ENCODE data around the gene SLF2. TPM values are rescaled to one million over a fixed set of nuclear protein-coding genes. Genes with fewer than 3 reads are reported as not detected.

Gene SLF2
- total and polyA plus RNA-seq, 2 of the 13 experiments (the other 11 are each of a cell fraction or from before 2014, with no cell fraction given) = 12.2 to 48.1 TPM

- peak; percentile 44; the same call in 1 of the 2 replicates for TF ChIP-seq ZNF788 (CRISPR knock-in tag; IDR thresholded peaks at IDR 0.05; ENCODE audit: borderline replicate concordance)
- TF ChIP-seq, protein P1, sequence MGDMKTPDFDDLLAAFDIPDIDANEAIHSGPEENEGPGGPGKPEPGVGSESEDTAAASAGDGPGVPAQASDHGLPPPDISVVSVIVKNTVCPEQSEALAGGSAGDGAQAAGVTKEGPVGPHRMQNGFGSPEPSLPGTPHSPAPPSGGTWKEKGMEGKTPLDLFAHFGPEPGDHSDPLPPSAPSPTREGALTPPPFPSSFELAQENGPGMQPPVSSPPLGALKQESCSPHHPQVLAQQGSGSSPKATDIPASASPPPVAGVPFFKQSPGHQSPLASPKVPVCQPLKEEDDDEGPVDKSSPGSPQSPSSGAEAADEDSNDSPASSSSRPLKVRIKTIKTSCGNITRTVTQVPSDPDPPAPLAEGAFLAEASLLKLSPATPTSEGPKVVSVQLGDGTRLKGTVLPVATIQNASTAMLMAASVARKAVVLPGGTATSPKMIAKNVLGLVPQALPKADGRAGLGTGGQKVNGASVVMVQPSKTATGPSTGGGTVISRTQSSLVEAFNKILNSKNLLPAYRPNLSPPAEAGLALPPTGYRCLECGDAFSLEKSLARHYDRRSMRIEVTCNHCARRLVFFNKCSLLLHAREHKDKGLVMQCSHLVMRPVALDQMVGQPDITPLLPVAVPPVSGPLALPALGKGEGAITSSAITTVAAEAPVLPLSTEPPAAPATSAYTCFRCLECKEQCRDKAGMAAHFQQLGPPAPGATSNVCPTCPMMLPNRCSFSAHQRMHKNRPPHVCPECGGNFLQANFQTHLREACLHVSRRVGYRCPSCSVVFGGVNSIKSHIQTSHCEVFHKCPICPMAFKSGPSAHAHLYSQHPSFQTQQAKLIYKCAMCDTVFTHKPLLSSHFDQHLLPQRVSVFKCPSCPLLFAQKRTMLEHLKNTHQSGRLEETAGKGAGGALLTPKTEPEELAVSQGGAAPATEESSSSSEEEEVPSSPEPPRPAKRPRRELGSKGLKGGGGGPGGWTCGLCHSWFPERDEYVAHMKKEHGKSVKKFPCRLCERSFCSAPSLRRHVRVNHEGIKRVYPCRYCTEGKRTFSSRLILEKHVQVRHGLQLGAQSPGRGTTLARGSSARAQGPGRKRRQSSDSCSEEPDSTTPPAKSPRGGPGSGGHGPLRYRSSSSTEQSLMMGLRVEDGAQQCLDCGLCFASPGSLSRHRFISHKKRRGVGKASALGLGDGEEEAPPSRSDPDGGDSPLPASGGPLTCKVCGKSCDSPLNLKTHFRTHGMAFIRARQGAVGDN (CRISPR knock-in tag; IDR thresholded peaks at IDR 0.05) = peak; percentile 92
- peak; percentile 49 for TF ChIP-seq YEATS4 (CRISPR knock-in tag; IDR thresholded peaks at IDR 0.05; ENCODE audit: borderline replicate concordance)
- peak; percentile 30; the same call in 1 of the 2 replicates for TF ChIP-seq ZNF580 (CRISPR knock-in tag; IDR thresholded peaks at IDR 0.05; ENCODE audit: borderline replicate concordance, low read depth)
- no peak for TF ChIP-seq CBX2 (IDR thresholded peaks at IDR 0.05; ENCODE audit: low read depth, low read length)
- TF ChIP-seq CBX2 (CRISPR knock-in tag; IDR thresholded peaks at IDR 0.05; ENCODE audit: low read depth) = no peak
- TF ChIP-seq ZNF281 (CRISPR knock-in tag; IDR thresholded peaks at IDR 0.05; ENCODE audit: borderline replicate concordance) = peak; percentile 79; the same call in 1 of the 2 replicates
- TF ChIP-seq ZNF234 (CRISPR knock-in tag; conservative IDR thresholded peaks at IDR 0.05) = no peak
- 0 out of 2 replicates have a peak, but pooled peaks have one; percentile 23 for TF ChIP-seq ADNP (CRISPR knock-in tag; IDR thresholded peaks at IDR 0.05)
- TF ChIP-seq CSRNP2 (CRISPR knock-in tag; conservative IDR thresholded peaks at IDR 0.05; ENCODE audit: low read depth) = no peak
- no peak; the same call in 1 of the 2 replicates for TF ChIP-seq ZNF460 (CRISPR knock-in tag; IDR thresholded peaks at IDR 0.05; ENCODE audit: borderline replicate concordance)
- TF ChIP-seq, protein P2, sequence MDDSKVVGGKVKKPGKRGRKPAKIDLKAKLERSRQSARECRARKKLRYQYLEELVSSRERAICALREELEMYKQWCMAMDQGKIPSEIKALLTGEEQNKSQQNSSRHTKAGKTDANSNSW (CRISPR knock-in tag; IDR thresholded peaks at IDR 0.05; ENCODE audit: borderline replicate concordance) = peak; percentile 52; the same call in 1 of the 2 replicates
- TF ChIP-seq TBX2 (CRISPR knock-in tag; IDR thresholded peaks at IDR 0.05; ENCODE audit: borderline replicate concordance) = peak; percentile 56
- TF ChIP-seq RBM39 (IDR thresholded peaks at IDR 0.05; ENCODE audit: low read depth, low read length, poor library complexity, severe bottlenecking) = peak; percentile 70
- TF ChIP-seq PCBP1 (IDR thresholded peaks at IDR 0.05; ENCODE audit: borderline replicate concordance, low read depth, low read length) = 0 out of 2 replicates have a peak, but pooled peaks have one; percentile 48
- TF ChIP-seq GABPA (IDR thresholded peaks at IDR 0.05; ENCODE audit: low read depth, low read length) = no peak
- TF ChIP-seq GABPA (CRISPR knock-in tag; IDR thresholded peaks at IDR 0.05; ENCODE audit: low read depth) = no peak
- no peak for TF ChIP-seq ZFP41 (CRISPR knock-in tag; IDR thresholded peaks at IDR 0.05; ENCODE audit: borderline replicate concordance)
- TF ChIP-seq ZNF317 (CRISPR knock-in tag; IDR thresholded peaks at IDR 0.05) = 0 out of 2 replicates have a peak, but pooled peaks have one; percentile 20
Observed at GRCh38 chr10:100969187-100970075, 56.7 kb downstream of the SLF2 start, which contains the start of gene SEMA4G (continued).

All from HepG2 (cell line).